Upper lobe of left lung (tissue), 6 donors: ENCODE results near the gene ABLIM2. TPM values are rescaled to one million over a fixed set of nuclear protein-coding genes. Genes with fewer than 3 reads are reported as not detected.

Experiments used
- ATAC-seq, 2 donors: fragments of 200-7000 bp; cut with Tn5 transposase; one replicate each; pipeline ENCODE4 v1.9.1; 2022; ENCODE audit warnings: mild to moderate bottlenecking in 2 of 2, moderate library complexity in 2 of 2; ENCODE audit not compliant: low FRiP score in 2 of 2
- DNase-seq, 2 donors: peaks; one replicate each; pipeline ENCODE4 v3.0.0-alpha.2; 2019 to 2020
- H3K27ac ChIP-seq, 4 donors: fragments of 200-600 bp; sonication (generic); one replicate each; pipeline ENCODE4 v1.5.1; 2016 to 2019
- H3K27me3 ChIP-seq, 4 donors: fragments of 200-600 bp; sonication (generic); one replicate each; pipeline ENCODE4 v1.5.1; 2017 to 2019
- H3K36me3 ChIP-seq, 4 donors: fragments of 200-600 bp; sonication (generic); one replicate each; pipeline ENCODE4 v1.5.1; 2016 to 2019
- H3K4me1 ChIP-seq, 4 donors: fragments of 200-600 bp; sonication (generic); one replicate each; pipeline ENCODE4 v1.5.1; 2018 to 2019
- H3K4me3 ChIP-seq, 4 donors: fragments of 200-600 bp; sonication (generic); one replicate each; pipeline ENCODE4 v1.5.1; 2017 to 2019; ENCODE audit warnings: mild to moderate bottlenecking in 2 of 4, moderate library complexity in 1 of 4
- H3K9me3 ChIP-seq, 4 donors: fragments of 200-600 bp; sonication (generic); one replicate each; pipeline ENCODE4 v1.5.1; 2018 to 2019
- CTCF ChIP-seq, 6 experiments: fragments of 450-650 bp in 4 of 6; fragments of 200-600 bp in 2 of 6; sonication (generic) in 2 of 6; IDR thresholded peaks; one replicate each; pipeline ENCODE4 v1.5.1; 2016 to 2019; ENCODE audit warnings: antibody characterized with exemption in 6 of 6
- EP300 ChIP-seq, 4 donors: sonication (generic); formaldehyde crosslinking; IDR thresholded peaks; one replicate each; pipeline ENCODE4 v1.5.1; 2017; ENCODE audit warnings: antibody characterized with exemption in 4 of 4, control low read depth in 2 of 4
- POLR2A ChIP-seq, 4 donors: fragments of 450-650 bp; IDR thresholded peaks; one replicate each; pipeline ENCODE4 v1.5.1; 2016 to 2017; ENCODE audit warnings: antibody characterized with exemption in 4 of 4, mild to moderate bottlenecking in 2 of 4
- POLR2AphosphoS5 ChIP-seq, 2 donors: sonication (generic); formaldehyde crosslinking; IDR thresholded peaks; one replicate each; pipeline ENCODE4 v1.5.1; 2017; ENCODE audit warnings: antibody characterized with exemption in 2 of 2
- WGBS, 2 donors: methylation state at CpG; one replicate each; pipeline ENCODE4 v1.1.5; 2017 to 2018; 5-methylcytosine and 5-hydroxymethylcytosine counted together
- small RNA-seq, 4 donors: library from RNA; depleted of rRNA; stranded (forward); fragments of <200 nt; gene quantifications; one replicate each; pipeline ENCODE3, GENCODE V24; 2016
- total RNA-seq, 6 donors: library from RNA; depleted of rRNA in 4 of 6; stranded (reverse); fragments of >200 nt in 4 of 6; gene quantifications; one replicate each; pipeline versions ENCODE4 v1.1.0 to v1.2.1, GENCODE V29; 2016 to 2021
- donor health status: DM: no; HTN: no; CAD: no; lungs with moderate emphysema.
- donor health status: DM: no; HTN: yes; CAD: no; lungs with severe emphysema.

ABLIM2 gene
- total RNA-seq, 6 donors from 2014 or later: 3.6 to 36.9 (median 8.1) TPM

- TF ChIP-seq POLR2A (IDR thresholded peaks at IDR 0.05) (no peak), EP300 (IDR thresholded peaks at IDR 0.05) (no peak), CTCF (IDR thresholded peaks at IDR 0.05) (no peak), POLR2AphosphoS5 (IDR thresholded peaks at IDR 0.05) (no peak)
- H3K4me3 ChIP-seq: no peak overlapping the region
- no peaks in the 10 kb centered on the region for H3K4me1 ChIP-seq
- H3K27me3 ChIP-seq: no peaks in the 10 kb centered on the region
- ATAC-seq: no peak
- no peaks in the 10 kb centered on the region for H3K36me3 ChIP-seq
- no peaks in the 10 kb centered on the region for H3K9me3 ChIP-seq
- no peak overlapping the region for H3K27ac ChIP-seq
- 89 to 91% methylated on average over 6 of the region's 6 CpGs for WGBS, 2 donors
- DNase-seq: no peak
Observed at GRCh38 chr4:7917669-7918068, 240.9 kb downstream of the ABLIM2 start.

GRCh38 chr4:7915875-7916242 is 242.8 kb downstream of the ABLIM2 start:
- 52 to 73% methylated on average over 6 of the region's 6 CpGs for WGBS, 2 donors
- peaks cover 3 to 11% (median 6%) of the 10 kb centered on the region in 4 donors for H3K4me1 ChIP-seq
- H3K27ac ChIP-seq: no peak overlapping the region
- no peaks in the 10 kb centered on the region for H3K27me3 ChIP-seq
- no peaks in the 10 kb centered on the region for H3K36me3 ChIP-seq
- DNase-seq (no peak), ATAC-seq (no peak)
- TF ChIP-seq POLR2A (IDR thresholded peaks at IDR 0.05) (no peak), CTCF (IDR thresholded peaks at IDR 0.05) (no peak)
- H3K9me3 ChIP-seq: no peaks in the 10 kb centered on the region
- no peak overlapping the region for H3K4me3 ChIP-seq

Small RNA genes within 50 kb of the gene (small RNA-seq; reads per million reads assigned to genes)
- 0.14 to 2.4 (median 0.66) reads per million in 4 donors for gene MIR95

Other genes with a start within 250 kb of the ABLIM2 start
- 10 to 100 TPM; 10.9 to 26.7 (median 19.2) TPM for gene AFAP1, start 219.0 kb downstream of the ABLIM2 start, total RNA-seq
- 100 to 1,000 TPM in 2 of 6 donors, 10 to 100 TPM in 4; 34.1 to 193 (median 81.4) TPM for gene SH3TC1, start 40.5 kb upstream of the ABLIM2 start, total RNA-seq
- 10 to 100 TPM in 5 of 6 donors, 1 to 10 TPM in 1; 5.2 to 51.1 (median 19.7) TPM for gene HTRA3, start 110.9 kb upstream of the ABLIM2 start, total RNA-seq